T-cell (primary cell): Measurements from ENCODE around the gene CDK5R2. TPM values are rescaled to one million over a fixed set of nuclear protein-coding genes. Genes with fewer than 3 reads are reported as not detected.

Source experiments
- ATAC-seq, 4 experiments: fragments of 200-7000 bp in 3 of 4; fragments of 150-1000 bp in 1 of 4; cut with Tn5 transposase; replicated peaks in 1 of 4; 1 replicate in 3 of 4; 2 replicates in 1 of 4; pipeline ENCODE4 v1.10.0; 2021; ENCODE audit warnings: moderate library complexity in 3 of 4, mild to moderate bottlenecking in 2 of 4, moderate number of reproducible peaks in 1 of 4
- CTCF ChIA-PET, 2 donors: fragments of 300-600 bp; sonication (Branson Sonifier 250); formaldehyde crosslinking; loops; one replicate each; lab custom pipeline; 2022; ENCODE audit warnings: antibody characterized with exemption in 2 of 2; lab: Charles Lee
- POLR2A ChIA-PET, 2 donors: fragments of 300-600 bp; sonication (Branson Sonifier 250); formaldehyde crosslinking; loops; one replicate each; lab custom pipeline; 2022; ENCODE audit warnings: antibody characterized with exemption in 2 of 2; lab: Charles Lee
- DNase-seq, 35 experiments: peaks; one replicate each; pipeline versions ENCODE4 v3.0.0 to v3.0.0-alpha.2; 2013 to 2023
- H3K27ac ChIP-seq: one replicate; pipeline ENCODE4 v1.5.1; 2013; ENCODE audit warnings: low read length
- H3K27me3 ChIP-seq, 2 experiments: replicated peaks in 1 of 2; 1 replicate in 1 of 2; 2 replicates in 1 of 2; pipeline versions ENCODE4 v1.6.1 to v1.7.0; 2013; ENCODE audit warnings: low read length in 1 of 2, mixed read lengths in 1 of 2; ENCODE audit not compliant: control insufficient read depth in 2 of 2, insufficient read depth in 2 of 2; ENCODE audit errors: extremely low read depth in 1 of 2
- H3K36me3 ChIP-seq, 2 donors: 1 replicate in 1 of 2; 2 replicates in 1 of 2; pipeline versions ENCODE4 v1.6.1 to v1.7.0; 2013; ENCODE audit warnings: low read length in 1 of 2; ENCODE audit not compliant: control insufficient read depth in 2 of 2, insufficient read depth in 1 of 2; ENCODE audit errors: extremely low read depth in 1 of 2
- H3K4me1 ChIP-seq, 2 experiments: 1 replicate in 1 of 2; 2 replicates in 1 of 2; pipeline versions ENCODE4 v1.6.1 to v1.7.0; 2013; ENCODE audit warnings: low read length in 2 of 2, mixed read lengths in 1 of 2; ENCODE audit not compliant: insufficient read depth in 2 of 2, control insufficient read depth in 1 of 2; ENCODE audit errors: extremely low read depth in 1 of 2
- H3K4me3 ChIP-seq, 2 donors: 1 replicate in 1 of 2; 2 replicates in 1 of 2; pipeline versions ENCODE4 v1.5.1 to v1.7.0; 2013; ENCODE audit warnings: mild to moderate bottlenecking in 2 of 2, low read length in 1 of 2, moderate library complexity in 1 of 2; ENCODE audit not compliant: control insufficient read depth in 1 of 2; ENCODE audit errors: extremely low read depth in 1 of 2
- H3K9me3 ChIP-seq: 2 replicates; pipeline ENCODE4 v1.7.0; 2013
- H3K27ac Mint-ChIP-seq, 2 donors: one replicate each; pipeline ENCODE4 v1.8.0; 2020 to 2021; ENCODE audit warnings: mild to moderate bottlenecking in 2 of 2, mixed read lengths in 2 of 2
- H3K27me3 Mint-ChIP-seq, 2 donors: one replicate each; pipeline ENCODE4 v1.8.0; 2021 to 2022; ENCODE audit warnings: mixed read lengths in 2 of 2
- H3K36me3 Mint-ChIP-seq: one replicate; pipeline ENCODE4 v1.8.0; 2021; ENCODE audit warnings: mixed read lengths
- H3K4me1 Mint-ChIP-seq, 3 donors: one replicate each; pipeline ENCODE4 v1.8.0; 2020 to 2022; ENCODE audit warnings: mixed read lengths in 3 of 3, mild to moderate bottlenecking in 1 of 3
- H3K4me3 Mint-ChIP-seq, 3 donors: one replicate each; pipeline ENCODE4 v1.8.0; 2020 to 2022; ENCODE audit warnings: mild to moderate bottlenecking in 3 of 3, mixed read lengths in 3 of 3, moderate library complexity in 3 of 3
- H3K9me3 Mint-ChIP-seq, 3 donors: one replicate each; pipeline ENCODE4 v1.8.0; 2020 to 2022; ENCODE audit warnings: mixed read lengths in 3 of 3
- WGBS: methylation state at CpG from one replicate; pipeline ENCODE4 v1.1.5; 2013; ENCODE audit warnings: missing lambda C conversion rate; ENCODE audit not compliant: insufficient coverage; 5-methylcytosine and 5-hydroxymethylcytosine counted together
- total RNA-seq, 35 experiments: library from RNA in 6 of 35; stranded (reverse) in 6 of 35; fragments of 120-200 nt in 1 of 35; gene quantifications; one replicate each; pipeline versions ENCODE4 v1.2.1 to v1.2.4 and lab custom pipeline; 2013 to 2026

CDK5R2 gene
- total RNA-seq, 5 donors from 2014 or later (not counting 1 experiment from before 2014, with no cell fraction given) = not detected

- H3K9me3 ChIP-seq = no peaks in the 10 kb centered on the region
- DNase-seq = no peak
- no peak overlapping the region for H3K4me3 Mint-ChIP-seq
- peaks cover 21 to 61% of the 10 kb centered on the region in 2 experiments for H3K27me3 ChIP-seq
- 51% methylated on average over 3 of the region's 5 CpGs for WGBS
- no peak overlapping the region for H3K27ac ChIP-seq
- ChIA-PET CTCF (no interaction called here), POLR2A (no interaction called here)
- peaks cover 50 to 74% of the 10 kb centered on the region in 2 donors for H3K27me3 Mint-ChIP-seq
- no peaks in the 10 kb centered on the region for H3K36me3 ChIP-seq
- no peak for ATAC-seq
- H3K9me3 Mint-ChIP-seq = peaks cover 0 to 4% (median 0%) of the 10 kb centered on the region in 3 donors
- H3K4me3 ChIP-seq = no peak overlapping the region
- H3K27ac Mint-ChIP-seq = no peak overlapping the region
- peaks cover 0 to 32% of the 10 kb centered on the region in 2 experiments for H3K4me1 ChIP-seq
- H3K36me3 Mint-ChIP-seq = no peaks in the 10 kb centered on the region
- H3K4me1 Mint-ChIP-seq = peaks cover 8 to 17% (median 13%) of the 10 kb centered on the region in 3 donors
Observed at GRCh38 chr2:218964041-218964771, 4.7 kb downstream of the CDK5R2 start.

DNA sequence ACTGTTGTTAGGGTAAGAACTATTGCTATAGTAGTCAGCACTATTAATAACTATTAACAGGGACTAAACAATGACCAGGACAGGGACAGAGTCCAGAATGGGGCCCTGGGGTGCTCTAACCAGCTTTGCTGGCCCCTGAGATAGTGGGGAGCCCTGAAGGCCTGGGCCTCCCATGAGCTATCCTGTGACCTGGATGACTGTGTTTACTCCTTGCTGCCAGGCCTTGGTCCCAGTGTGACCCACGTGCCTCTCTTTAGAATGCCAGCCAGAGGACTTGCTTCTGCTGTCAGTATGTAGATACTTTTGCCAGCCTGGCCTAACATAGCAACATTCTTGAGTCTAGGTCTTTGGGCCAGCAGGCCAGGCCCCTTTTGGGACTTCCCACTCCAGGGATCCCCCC lies 11.4 kb downstream of the CDK5R2 start:
- peaks cover 59 to 65% of the 10 kb centered on the region in 2 donors for H3K27me3 Mint-ChIP-seq
- H3K4me3 ChIP-seq = no peak overlapping the region
- no peak overlapping the region for H3K4me3 Mint-ChIP-seq
- H3K4me1 Mint-ChIP-seq = no peaks in the 10 kb centered on the region
- no peaks in the 10 kb centered on the region for H3K4me1 ChIP-seq
- CTCF ChIA-PET = interaction anchor here in 1 of 2 donors (0.5 kb wide), 1 partner anchor 9 kb away, joined by 4 read pairs; no protein-coding TSS in a partner anchor
- DNase-seq (no peak), ATAC-seq (no peak)
- POLR2A ChIA-PET = no interaction called here
- no peaks in the 10 kb centered on the region for H3K36me3 ChIP-seq
- H3K27ac Mint-ChIP-seq = no peak overlapping the region
- H3K9me3 Mint-ChIP-seq = peaks cover 0 to 6% (median 5%) of the 10 kb centered on the region in 3 donors
- WGBS = 0% methylated on average over 1 of the region's 1 CpG
- H3K27ac ChIP-seq = no peak overlapping the region
- H3K9me3 ChIP-seq = no peaks in the 10 kb centered on the region
- H3K27me3 ChIP-seq = peaks cover under 1 to 33% of the 10 kb centered on the region in 2 experiments
- H3K36me3 Mint-ChIP-seq = no peaks in the 10 kb centered on the region

DNA sequence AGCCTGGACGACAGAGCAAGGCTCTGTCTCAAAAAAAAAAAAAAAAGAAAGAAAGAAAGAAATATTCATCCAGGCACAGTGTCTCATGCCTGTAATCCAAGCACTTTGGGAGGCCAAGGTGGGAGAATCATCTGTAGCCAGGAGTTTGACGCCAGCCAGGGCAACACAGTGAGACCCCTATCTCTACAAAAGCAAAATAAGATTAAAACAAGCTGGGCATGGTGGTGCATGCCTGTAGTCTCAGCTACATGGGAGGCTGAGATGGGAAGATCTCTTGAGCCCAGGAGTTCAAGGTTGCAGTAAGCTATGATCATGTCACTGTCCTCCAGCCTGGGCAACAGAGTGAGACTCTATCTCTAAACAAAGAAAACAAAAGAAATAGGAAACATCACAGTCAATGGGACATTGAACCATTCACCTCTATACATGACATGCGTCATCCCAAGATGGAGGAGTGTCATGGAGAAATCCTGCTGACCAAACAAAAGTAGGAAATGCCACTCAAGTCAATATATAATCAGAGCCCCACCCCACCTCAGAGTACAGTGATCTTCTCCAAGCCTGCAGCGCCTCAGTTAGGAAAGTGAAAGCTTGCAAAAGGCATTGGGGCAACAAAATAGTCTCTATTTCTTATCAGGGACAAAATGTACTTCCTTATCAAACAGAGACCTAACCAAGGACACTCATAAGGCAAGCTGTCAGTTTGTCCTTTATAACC lies 15.8 kb downstream of the CDK5R2 start:
- POLR2A ChIA-PET = interaction anchor here in 1 of 2 donors (0.7 kb wide), 1 partner anchor 326 kb away, joined by 3 read pairs; no protein-coding TSS in a partner anchor
- Mint-ChIP-seq H3K27me3 (peaks cover 74 to 76% of the 10 kb centered on the region in 2 donors), H3K4me3 (no peak overlapping the region), H3K4me1 (peaks cover 5 to 8% (median 6%) of the 10 kb centered on the region in 3 donors), H3K9me3 (peaks cover 0 to 4% (median under 1%) of the 10 kb centered on the region in 3 donors), H3K27ac (no peak overlapping the region), H3K36me3 (no peaks in the 10 kb centered on the region)
- H3K36me3 ChIP-seq = no peaks in the 10 kb centered on the region
- H3K4me3 ChIP-seq = no peak overlapping the region
- H3K27ac ChIP-seq = no peak overlapping the region
- no peak for DNase-seq
- CTCF ChIA-PET = no interaction called here
- no peak for ATAC-seq
- H3K9me3 ChIP-seq = no peaks in the 10 kb centered on the region
- 45% methylated on average over 2 of the region's 4 CpGs for WGBS
- H3K27me3 ChIP-seq = peaks cover 4 to 52% of the 10 kb centered on the region in 2 experiments
- H3K4me1 ChIP-seq = peaks cover 1 to 8% of the 10 kb centered on the region in 2 experiments

- no peaks in the 10 kb centered on the region for H3K36me3 Mint-ChIP-seq
- H3K27me3 ChIP-seq = peaks cover 15 to 70% of the 10 kb centered on the region in 2 experiments
- WGBS = 2% methylated on average over 28 of the region's 39 CpGs
- peak; percentile 84 to 90 (median 88) for ATAC-seq
- H3K27ac ChIP-seq = no peak overlapping the region
- ChIA-PET POLR2A (interaction anchor here (0.6 to 1.3 kb wide), 2 partner anchors 30 to 408 kb away, joined by 7 to 10 read pairs; partner anchors contain the start of gene DNPEP (in 1 of the 2)), CTCF (interaction anchor here (0.5 to 1.4 kb wide), 23 partner anchors 9 to 458 kb away, joined by 3 to 12 read pairs (median 4); no protein-coding TSS in a partner anchor)
- peak overlapping the region; percentile 57 to 83 (median 74) for H3K4me3 Mint-ChIP-seq
- no peaks in the 10 kb centered on the region for H3K36me3 ChIP-seq
- H3K9me3 Mint-ChIP-seq = no peaks in the 10 kb centered on the region
- peak; percentile 59 to 90 (median 79) for DNase-seq
- H3K4me3 ChIP-seq = peak overlapping the region; percentile 11 to 57
- peaks cover 30 to 34% (median 31%) of the 10 kb centered on the region in 3 donors for H3K4me1 Mint-ChIP-seq
- H3K9me3 ChIP-seq = no peaks in the 10 kb centered on the region
- H3K4me1 ChIP-seq = peaks cover 10 to 47% of the 10 kb centered on the region in 2 experiments
- no peak overlapping the region for H3K27ac Mint-ChIP-seq
- peaks cover 68 to 80% of the 10 kb centered on the region in 2 donors for H3K27me3 Mint-ChIP-seq
Observed at GRCh38 chr2:218979846-218980734, 20.6 kb downstream of the CDK5R2 start.

GRCh38 chr2:218980735-218981389 lies 21.4 kb downstream of the CDK5R2 start:
- no peaks in the 10 kb centered on the region for H3K9me3 Mint-ChIP-seq
- Histone ChIP-seq H3K4me1 (peaks cover 10 to 47% of the 10 kb centered on the region in 2 experiments), H3K27ac (no peak overlapping the region), H3K9me3 (no peaks in the 10 kb centered on the region), H3K36me3 (no peaks in the 10 kb centered on the region), H3K27me3 (peaks cover 15 to 75% of the 10 kb centered on the region in 2 experiments), H3K4me3 (peak overlapping the region; percentile 2 to 53)
- peak overlapping the region; percentile 75 to 83 (median 77) for H3K4me3 Mint-ChIP-seq
- no peaks in the 10 kb centered on the region for H3K36me3 Mint-ChIP-seq
- ATAC-seq (no peak), DNase-seq (peak in 1 of 35 experiments; percentile 20)
- WGBS = 8% methylated on average over 20 of the region's 26 CpGs
- H3K27ac Mint-ChIP-seq = peak overlapping the region in 1 of 2 donors; percentile 32
- H3K27me3 Mint-ChIP-seq = peaks cover 66 to 78% of the 10 kb centered on the region in 2 donors
- peaks cover 30 to 39% (median 35%) of the 10 kb centered on the region in 3 donors for H3K4me1 Mint-ChIP-seq
- ChIA-PET POLR2A (interaction anchor here in 1 of 2 donors (1.3 kb wide), 1 partner anchor 31 kb away, joined by 7 read pairs; no protein-coding TSS in a partner anchor), CTCF (interaction anchor here (0.5 to 1.4 kb wide), 18 partner anchors 8 to 314 kb away, joined by 3 to 12 read pairs (median 4); no protein-coding TSS in a partner anchor)
